GM18858 (cell line): ENCODE results near the gene FXYD2.

Experiments used
- ATAC-seq: cut with Tn5 transposase; IDR thresholded peaks from one replicate; pipeline ENCODE4 v1.9.1; 2021; ENCODE audit not compliant: unreplicated experiment

The FXYD2 gene

GRCh38 chr11:117859061-117859460, 34.5 kb upstream of the FXYD2 start:
- no peak for ATAC-seq

- ATAC-seq: no peak
Observed at GRCh38 chr11:117857734-117858414, 33.3 kb upstream of the FXYD2 start.

GRCh38 chr11:117855912-117856651, 31.5 kb upstream of the FXYD2 start:
- ATAC-seq: no peak

- ATAC-seq: no peak
Observed at GRCh38 chr11:117855186-117855845, 30.8 kb upstream of the FXYD2 start.

- no peak for ATAC-seq
Observed at GRCh38 chr11:117852309-117852708, 27.8 kb upstream of the FXYD2 start.

GRCh38 chr11:117851852-117852251, 27.3 kb upstream of the FXYD2 start:
- no peak for ATAC-seq

GRCh38 chr11:117851106-117851505, 26.6 kb upstream of the FXYD2 start:
- ATAC-seq: no peak

GRCh38 chr11:117849781-117850414, 25.4 kb upstream of the FXYD2 start:
- no peak for ATAC-seq

GRCh38 chr11:117843666-117844484, 19.3 kb upstream of the FXYD2 start:
- no peak for ATAC-seq

GRCh38 chr11:117842131-117842941, 17.8 kb upstream of the FXYD2 start:
- no peak for ATAC-seq

- ATAC-seq: no peak
Observed at GRCh38 chr11:117841551-117842031, 17.0 kb upstream of the FXYD2 start.

GRCh38 chr11:117840881-117841550, 16.5 kb upstream of the FXYD2 start:
- no peak for ATAC-seq

- ATAC-seq: no peak
Observed at GRCh38 chr11:117839936-117840813, 15.6 kb upstream of the FXYD2 start.

- ATAC-seq: no peak
Observed at GRCh38 chr11:117839380-117839881, 14.9 kb upstream of the FXYD2 start.

GRCh38 chr11:117838901-117839300, 14.4 kb upstream of the FXYD2 start:
- no peak for ATAC-seq

GRCh38 chr11:117837791-117838190, 13.2 kb upstream of the FXYD2 start:
- ATAC-seq: no peak

GRCh38 chr11:117837070-117837776, 12.7 kb upstream of the FXYD2 start:
- ATAC-seq: no peak
